Renal cortical epithelial cell (primary cell): Measurements from ENCODE around the gene MTOR. TPM values are rescaled to one million over a fixed set of nuclear protein-coding genes. Genes with fewer than 3 reads are reported as not detected.
A peak's percentile ranks its signal among the peaks of the same experiment; 100 is the strongest.

Experiments
- DNase-seq: peaks from one replicate; pipeline ENCODE4 v3.0.0-alpha.2; 2011; ENCODE audit warnings: low read depth
- total RNA-seq: library from RNA; depleted of rRNA; stranded (reverse); fragments of >200 nt; gene quantifications from 2 replicates; pipeline ENCODE4 v1.2.3, GENCODE V29; 2014

MTOR gene
- total RNA-seq, 1 donor from 2014 or later, result 105 TPM

DNA sequence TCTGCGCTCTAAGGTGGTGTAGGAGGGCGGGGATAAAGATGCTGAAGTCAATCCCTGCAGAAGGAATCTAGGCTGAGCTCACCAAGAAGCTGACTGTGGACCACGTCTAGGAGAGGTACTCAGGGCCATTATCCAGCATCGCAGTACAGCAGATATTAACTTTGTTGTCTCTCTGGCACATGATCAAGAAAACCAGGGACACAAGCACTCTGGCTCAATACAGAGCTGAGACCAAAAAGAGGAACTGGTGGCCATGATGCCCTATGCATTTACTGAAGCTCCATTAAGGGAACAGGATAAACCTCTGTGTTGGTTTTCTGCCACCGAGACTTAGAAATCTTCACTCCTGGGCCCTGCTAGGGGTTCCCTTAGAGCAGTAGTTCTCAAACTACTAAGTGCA is 111.2 kb downstream of the MTOR start:
- no peak for DNase-seq

GRCh38 chr1:11150326-11150725 is 112.0 kb downstream of the MTOR start:
- no peak for DNase-seq

DNA sequence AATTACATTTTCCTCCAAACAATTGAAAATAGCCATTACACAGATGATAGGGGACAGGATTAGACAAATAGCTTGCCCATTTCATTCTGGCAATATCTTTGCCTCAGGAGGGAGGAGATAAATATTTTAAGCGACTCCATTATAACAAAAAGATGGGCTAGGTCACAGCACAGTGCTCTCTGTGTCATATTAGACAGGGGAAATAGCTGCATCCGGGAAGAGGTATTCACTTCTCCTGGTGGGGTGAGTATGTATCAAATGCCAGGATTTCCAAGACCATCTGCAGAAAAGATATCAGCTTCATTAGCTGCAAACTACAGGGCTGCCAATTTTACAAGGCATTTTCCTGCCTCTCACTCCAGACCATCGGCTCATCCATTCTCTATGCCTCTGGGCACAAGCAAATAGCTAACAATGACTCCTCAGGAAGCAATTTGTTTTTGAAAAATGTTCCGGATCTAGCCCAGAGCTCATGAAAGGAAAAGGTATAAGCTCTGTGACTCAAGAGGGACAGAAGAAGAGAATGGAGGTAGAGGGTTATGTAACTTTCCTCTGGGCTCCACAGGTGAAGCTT is 115.1 kb downstream of the MTOR start:
- peak; percentile 28 for DNase-seq

- no peak for DNase-seq
Observed at GRCh38 chr1:11145741-11146140, 116.6 kb downstream of the MTOR start.

DNA sequence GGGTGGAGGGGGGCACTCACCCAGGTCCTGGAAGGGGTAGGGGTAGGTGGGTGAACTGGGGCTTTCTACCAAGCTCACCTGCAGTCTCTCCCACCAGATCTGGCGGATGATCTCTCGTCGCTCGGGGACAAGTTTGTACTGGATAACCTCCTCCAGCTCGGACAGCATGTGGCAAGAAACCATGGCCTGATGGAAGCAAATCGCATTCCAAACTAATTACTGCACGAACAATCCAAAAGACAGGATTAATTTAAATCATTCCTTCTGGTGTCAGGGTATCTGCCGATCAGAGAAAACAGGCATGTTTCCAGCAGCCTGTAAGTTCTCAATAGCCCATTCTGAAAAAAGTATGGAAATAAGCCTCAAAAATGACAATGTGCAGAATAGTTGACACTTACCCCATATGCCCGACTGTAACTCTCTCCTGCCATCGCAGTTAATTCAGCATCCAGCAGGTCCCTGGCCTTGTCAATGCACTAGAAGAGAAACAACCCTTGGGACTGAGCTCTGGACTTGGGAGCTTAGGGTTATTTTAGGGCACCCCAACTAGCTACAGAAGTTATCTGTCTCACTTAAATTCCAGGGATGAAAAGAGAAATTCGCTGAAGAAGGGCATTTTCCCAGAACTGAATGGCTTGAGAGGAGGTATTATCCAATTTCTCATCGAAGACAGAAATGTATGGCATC is 117.6 kb downstream of the MTOR start:
- DNase-seq, result no peak

DNA sequence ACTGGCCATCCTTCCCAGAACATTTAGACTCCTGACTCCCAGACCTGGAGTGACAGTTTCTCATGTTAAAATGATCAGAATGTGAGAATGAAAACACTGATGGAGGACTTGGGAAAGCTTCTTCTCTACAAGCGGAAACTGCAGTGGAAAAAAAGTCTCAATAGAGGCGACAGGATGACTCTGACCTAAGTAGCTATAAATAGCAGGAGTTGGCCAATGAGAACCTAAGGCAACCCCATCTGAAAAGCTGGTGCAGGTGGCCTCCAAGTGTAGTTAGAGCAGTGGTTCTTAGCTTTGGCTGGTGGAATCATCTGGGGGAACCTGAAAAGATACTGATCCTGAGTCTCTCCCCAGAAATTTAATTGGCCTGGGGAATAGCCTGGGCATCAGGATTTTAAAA is 118.4 kb downstream of the MTOR start:
- DNase-seq, result no peak

- DNase-seq, result no peak
Observed at GRCh38 chr1:11143401-11143800, 119.0 kb downstream of the MTOR start.

GRCh38 chr1:11142618-11143391 is 119.5 kb downstream of the MTOR start:
- DNase-seq, result no peak

- peak; percentile 16 for DNase-seq
Observed at GRCh38 chr1:11138952-11139351, 123.4 kb downstream of the MTOR start.

DNA sequence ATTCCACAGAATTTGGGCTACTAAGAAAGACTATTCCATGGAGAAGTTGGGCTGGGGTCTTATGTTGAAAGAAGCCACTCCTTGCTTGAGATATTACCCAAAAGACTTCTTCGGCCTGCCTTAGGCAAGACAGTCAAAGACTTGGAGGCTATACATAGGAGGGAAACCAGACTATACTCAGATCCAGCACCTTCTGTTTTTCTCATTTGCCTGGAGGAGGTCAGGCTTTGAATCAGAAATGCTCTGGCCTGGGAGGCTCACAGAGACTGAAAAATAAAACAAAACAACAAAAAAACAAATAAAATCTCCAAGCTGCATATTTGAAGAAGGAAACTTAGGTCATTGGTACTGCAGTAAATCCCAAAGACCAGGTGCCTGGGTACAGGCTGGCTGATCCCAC is 124.3 kb downstream of the MTOR start:
- DNase-seq, result no peak

GRCh38 chr1:11134898-11135266 is 127.5 kb downstream of the MTOR start:
- no peak for DNase-seq

- peak; percentile 60 for DNase-seq
Observed at GRCh38 chr1:11134251-11134897, 128.0 kb downstream of the MTOR start.

DNA sequence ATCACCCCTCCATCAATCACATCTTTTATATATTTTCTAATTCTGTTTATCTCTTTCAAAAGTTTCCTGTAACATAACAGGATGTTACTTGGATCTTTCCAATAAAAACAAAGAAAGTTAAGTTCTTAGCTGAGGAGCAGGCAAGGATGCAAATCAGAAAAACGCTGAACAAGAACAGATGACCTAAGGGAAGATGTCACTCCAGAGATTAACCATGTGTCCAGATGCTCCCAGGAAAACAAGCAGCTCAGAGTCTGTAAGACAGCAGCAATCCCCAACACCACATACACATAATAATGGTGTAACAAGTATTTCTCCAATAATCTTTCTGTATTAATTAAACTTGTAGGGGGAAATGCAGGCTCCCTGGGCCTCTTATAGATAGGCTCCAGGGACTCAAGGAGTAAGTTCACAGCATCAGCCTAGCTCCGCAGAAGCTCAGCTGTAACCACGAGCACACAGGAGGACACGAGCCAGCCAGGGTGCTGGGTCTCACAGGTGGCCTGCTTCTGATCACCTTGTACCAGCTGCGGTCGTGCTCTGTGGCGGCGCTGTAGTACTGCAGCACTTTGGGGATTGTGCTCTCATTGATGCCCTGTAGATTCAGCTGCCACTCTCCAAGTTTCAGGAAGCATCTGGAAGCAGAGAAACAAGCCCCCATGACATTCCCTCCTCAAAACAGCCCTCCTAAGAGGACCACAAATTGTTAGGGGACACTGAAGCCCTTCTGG is 129.6 kb downstream of the MTOR start:
- DNase-seq, result no peak

DNA sequence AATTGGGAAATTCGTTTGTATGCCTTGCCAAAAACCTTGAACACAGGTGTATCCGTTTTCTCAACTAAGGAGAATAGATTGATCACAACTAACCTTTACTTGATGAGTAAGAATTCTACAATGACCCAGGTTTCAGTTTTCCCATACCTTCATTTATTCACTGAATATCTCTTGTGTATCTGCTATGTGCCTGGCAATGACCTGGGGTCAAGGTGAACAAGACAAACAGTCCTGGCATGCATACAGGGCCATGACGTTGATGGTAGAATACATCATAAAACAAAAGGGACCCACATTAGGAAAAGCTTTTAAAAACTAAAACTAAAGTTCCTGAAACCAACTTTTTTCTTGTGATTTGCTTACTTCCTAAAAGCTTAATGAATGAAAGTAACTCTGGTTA is 130.5 kb downstream of the MTOR start:
- DNase-seq, result no peak

DNA sequence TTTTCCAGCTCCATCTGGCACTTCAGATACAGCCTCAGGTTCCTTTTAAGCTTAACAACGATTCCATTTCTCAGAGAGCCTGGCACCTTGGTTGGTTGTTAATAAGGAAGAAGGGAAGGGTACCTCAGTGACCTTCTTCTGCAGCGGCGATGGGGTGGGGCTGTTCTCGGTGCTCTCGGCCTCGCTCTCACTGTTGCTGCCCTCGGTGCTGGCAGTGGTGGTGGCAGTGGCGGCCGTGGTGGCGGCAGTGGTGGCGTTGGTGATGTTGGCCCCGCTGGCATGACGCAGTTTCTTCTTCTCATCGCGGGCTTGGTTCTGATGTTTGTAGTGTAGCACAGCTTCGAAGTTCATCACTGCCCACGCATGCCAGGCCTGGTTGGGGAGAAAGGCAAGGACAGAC is 131.9 kb downstream of the MTOR start:
- DNase-seq, result no peak

DNA sequence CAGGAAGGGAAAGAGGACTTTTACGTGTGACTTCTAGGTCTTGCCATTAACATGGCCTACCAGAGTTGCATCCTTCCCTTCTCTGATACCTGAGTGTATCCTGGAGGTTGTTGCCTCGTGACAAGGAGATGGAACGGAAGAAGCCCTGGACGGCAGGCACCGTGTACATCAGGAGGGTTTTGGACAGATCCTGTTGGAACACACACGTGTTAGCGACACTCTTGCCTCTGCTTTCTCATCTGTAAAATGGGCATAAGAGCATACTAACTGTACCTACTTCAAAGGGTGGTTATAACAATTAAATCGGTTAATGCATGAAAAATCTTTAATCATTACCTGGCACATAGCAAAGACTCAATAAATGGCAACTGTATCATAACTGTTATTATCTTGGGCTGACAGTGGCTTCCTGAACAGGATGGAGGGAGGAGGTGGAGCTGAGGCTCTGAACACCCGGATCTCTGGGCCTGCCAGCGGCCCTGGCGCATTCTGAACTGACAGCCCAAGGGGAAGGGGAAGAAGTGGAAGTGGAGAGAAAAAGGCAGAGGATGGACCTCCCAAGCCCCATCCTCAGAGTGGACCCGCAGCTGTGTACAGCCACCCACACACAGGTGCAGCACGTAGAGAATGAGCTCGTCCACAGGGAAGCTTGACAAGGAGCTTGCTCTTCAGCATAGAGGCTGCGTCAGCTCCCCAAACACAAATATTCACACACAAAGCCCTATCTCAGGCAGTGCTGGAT is 132.5 kb downstream of the MTOR start:
- no peak for DNase-seq

- DNase-seq, result peak; percentile 72
Observed at GRCh38 chr1:11126569-11126968, 135.8 kb downstream of the MTOR start.

GRCh38 chr1:11125931-11126330 is 136.4 kb downstream of the MTOR start:
- DNase-seq, result no peak

DNA sequence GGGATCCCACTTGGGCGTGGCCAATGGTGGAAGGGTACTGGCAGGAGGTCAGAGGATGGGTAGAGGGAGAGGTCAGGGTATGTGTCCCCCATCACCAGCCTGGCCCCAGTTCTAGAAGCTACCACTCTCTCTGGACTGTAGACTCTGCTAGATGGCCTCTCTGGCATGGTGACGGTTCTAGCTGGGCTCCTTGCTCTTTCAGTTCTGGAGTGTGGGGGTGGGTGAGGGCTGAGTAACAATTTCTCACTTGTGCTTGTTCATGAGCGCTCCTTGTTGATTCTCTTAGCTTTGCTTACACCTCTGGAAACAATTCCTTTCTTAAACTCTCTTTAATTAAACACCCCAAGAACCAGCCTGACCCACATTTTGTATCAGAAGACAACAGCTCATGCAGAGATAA is 137.4 kb downstream of the MTOR start:
- no peak for DNase-seq

GRCh38 chr1:11116318-11116717 is 146.0 kb downstream of the MTOR start:
- DNase-seq, result no peak

GRCh38 chr1:11114966-11115365 is 147.4 kb downstream of the MTOR start:
- no peak for DNase-seq
